Heart right ventricle (tissue), 16 donors: Measurements from ENCODE around the gene TMEM9. TPM values are rescaled to one million over a fixed set of nuclear protein-coding genes. Genes with fewer than 3 reads are reported as not detected.

Source experiments
- ATAC-seq, 8 donors: fragments of 200-7000 bp; cut with Tn5 transposase; one replicate each; pipeline ENCODE4 v1.9.1; 2020; ENCODE audit warnings: mild to moderate bottlenecking in 8 of 8, moderate library complexity in 8 of 8, moderate number of reproducible peaks in 1 of 8
- DNase-seq, 2 donors: peaks; one replicate each; pipeline ENCODE4 v3.0.0-alpha.2; 2020
- H3K27ac ChIP-seq, 10 donors: fragments of 200-600 bp; sonication (generic) in 2 of 10; one replicate each; pipeline versions ENCODE4 v1.5.0 to v1.8.0; 2020 to 2022; ENCODE audit warnings: mild to moderate bottlenecking in 3 of 10
- H3K27me3 ChIP-seq, 7 donors: fragments of 200-600 bp; one replicate each; pipeline ENCODE4 v1.8.0; 2021 to 2022; ENCODE audit warnings: mild to moderate bottlenecking in 2 of 7
- H3K36me3 ChIP-seq, 9 donors: fragments of 200-600 bp; sonication (generic) in 1 of 9; one replicate each; pipeline versions ENCODE4 v1.5.0 to v1.8.0; 2020 to 2022; ENCODE audit warnings: mild to moderate bottlenecking in 2 of 9
- H3K4me1 ChIP-seq, 9 donors: fragments of 200-600 bp; sonication (generic) in 1 of 9; one replicate each; pipeline versions ENCODE4 v1.5.0 to v1.8.0; 2020 to 2022; ENCODE audit warnings: mild to moderate bottlenecking in 4 of 9
- H3K4me3 ChIP-seq, 10 donors: fragments of 200-600 bp; sonication (generic) in 2 of 10; one replicate each; pipeline versions ENCODE4 v1.5.0 to v1.8.0; 2020 to 2022; ENCODE audit warnings: mild to moderate bottlenecking in 7 of 10, moderate library complexity in 2 of 10
- H3K9me3 ChIP-seq, 11 donors: fragments of 200-600 bp in 10 of 11; sonication (generic) in 2 of 11; one replicate each; pipeline versions ENCODE4 v1.5.0 to v1.8.0; 2013 to 2022; ENCODE audit warnings: mild to moderate bottlenecking in 2 of 11, control low read depth in 1 of 11, moderate library complexity in 1 of 11
- CTCF ChIP-seq, 9 donors: fragments of 200-600 bp; sonication (generic) in 2 of 9; IDR thresholded peaks; one replicate each; pipeline versions ENCODE4 v1.5.0 to v1.8.0; 2021 to 2022; ENCODE audit warnings: antibody characterized with exemption in 9 of 9, mild to moderate bottlenecking in 5 of 9, moderate library complexity in 1 of 9
- WGBS, 2 donors: extraction: QIAGEN DNeasy Blood & Tissue Kit; methylation state at CpG; one replicate each; pipeline ENCODE4 v1.1.7; 2013; ENCODE audit warnings: inconsistent platforms in 1 of 2; 5-methylcytosine and 5-hydroxymethylcytosine counted together
- intact Hi-C, 10 donors: fragments of 100-400 bp; cut with DNase I; formaldehyde crosslinking; loops; one replicate each; pipeline versions ENCODE4 v1.11.1 to v1.14.2; 2022
- polyA plus RNA-seq, 2 donors: library from polyadenylated mRNA; stranded (reverse); fragments of 200-250 nt; gene quantifications; one replicate each; pipeline ENCODE4 v1.2.3, GENCODE V29; 2013
- total RNA-seq, 10 donors: library from RNA; stranded (reverse); fragmentation: NEBNext Ultra II Directional in 3 of 10; extraction: Animal tissue kit (Norgen Biotek cat#: 25700) in 3 of 10; gene quantifications; one replicate each; pipeline versions ENCODE4 v1.2.1 to v1.2.4, GENCODE V29; 2021 to 2023
- donor health status: Arrhythmogenic right ventricular cardiomyopathy.
- donor health status: ischemic (EF 13 %, LVEDD 7.1; RV severe dilation, severe dysfunction).
- donor health status: healthy with polysubstance abuse.
- donor health status: DM: no; HTN: yes; CAD: no.
- donor health status: DM: no; HTN: no; CAD: no.
- donor health status: ischemic (EF 25% LVEDD 6.9; RV normal size, moderate dysfunction).
- donor health status: ischemic (EF 25% LVEDD 5.7; RV mildly dilated, moderate dysfunction).
- donor health status: healthy.
- donor health status: DM: yes; HTN: yes; CAD: no.
- donor health status: Ischemic cardiomyopathy.
- donor health status: ischemic (EF 35%, LVEDD 5.7; RV mildly dilated, moderate dysfunction).
- donor health status: nonischemic (EF 11% LVEDD 7.7; RV severe dilation, severe dysfunction).
- donor health status: DM: yes; HTN: yes; CAD: no.
- donor health status: PGD.
- donor health status: ischemic (EF 29% LVEDD 5.4; RV normal size, mild dysfunction).
- donor health status: nonischemic (EF 23%, LVEDD 6.1; RV moderate dilation, normal function).

TMEM9 gene
- total and polyA plus RNA-seq, 12 donors: 19.6 to 49.6 (median 25.4) TPM

GRCh38 chr1:201180901-201181300 lies 26.6 kb upstream of the TMEM9 start:
- Histone ChIP-seq H3K4me1 (peaks cover 0 to 18% (median 5%) of the 10 kb centered on the region in 9 donors), H3K36me3 (no peaks in the 10 kb centered on the region), H3K4me3 (no peak overlapping the region), H3K27me3 (peaks cover 0 to 9% (median 0%) of the 10 kb centered on the region in 7 donors), H3K9me3 (peaks cover 0 to 8% (median 0%) of the 10 kb centered on the region in 11 donors), H3K27ac (no peak overlapping the region)
- no peak for TF ChIP-seq CTCF (IDR thresholded peaks at IDR 0.05)
- 94% methylated on average over 6 of the region's 6 CpGs for WGBS, 2 donors
- ATAC-seq: no peak
- intact Hi-C loops: no loop called here
- no peak for DNase-seq

GRCh38 chr1:201180141-201180540 lies 25.9 kb upstream of the TMEM9 start:
- no peak for TF ChIP-seq CTCF (IDR thresholded peaks at IDR 0.05)
- Histone ChIP-seq H3K27me3 (peaks cover 0 to 9% (median 0%) of the 10 kb centered on the region in 7 donors), H3K36me3 (no peaks in the 10 kb centered on the region), H3K27ac (no peak overlapping the region), H3K9me3 (peaks cover 0 to 8% (median 0%) of the 10 kb centered on the region in 11 donors), H3K4me3 (no peak overlapping the region), H3K4me1 (peaks cover 0 to 15% (median 5%) of the 10 kb centered on the region in 9 donors)
- WGBS, 2 donors: 45% methylated on average over 1 of the region's 1 CpG
- ATAC-seq (no peak), DNase-seq (no peak)
- intact Hi-C loops: no loop called here

GRCh38 chr1:201178718-201179117 lies 24.4 kb upstream of the TMEM9 start:
- DNase-seq (no peak), ATAC-seq (no peak)
- no peaks in the 10 kb centered on the region for H3K36me3 ChIP-seq
- H3K9me3 ChIP-seq: peaks cover 0 to 8% (median 0%) of the 10 kb centered on the region in 11 donors
- H3K4me1 ChIP-seq: peaks cover 0 to 2% (median 0%) of the 10 kb centered on the region in 9 donors
- H3K27ac ChIP-seq: no peak overlapping the region
- H3K27me3 ChIP-seq: peaks cover 0 to 1% (median 0%) of the 10 kb centered on the region in 7 donors
- no peak overlapping the region for H3K4me3 ChIP-seq
- TF ChIP-seq CTCF (IDR thresholded peaks at IDR 0.05): no peak
- intact Hi-C loops: no loop called here
- WGBS, 2 donors: 61 to 82% methylated on average over 3 of the region's 3 CpGs

GRCh38 chr1:201176940-201177339 lies 22.7 kb upstream of the TMEM9 start:
- 70 to 77% methylated on average over 2 of the region's 2 CpGs for WGBS, 2 donors
- DNase-seq: no peak
- TF ChIP-seq CTCF (IDR thresholded peaks at IDR 0.05): no peak
- Histone ChIP-seq H3K27ac (no peak overlapping the region), H3K9me3 (peaks cover 0 to 8% (median 0%) of the 10 kb centered on the region in 11 donors), H3K4me3 (no peak overlapping the region), H3K36me3 (no peaks in the 10 kb centered on the region), H3K4me1 (no peaks in the 10 kb centered on the region), H3K27me3 (no peaks in the 10 kb centered on the region)
- intact Hi-C loops: no loop called here
- no peak for ATAC-seq
